ENCODE results near the gene SHMT1.
"Not testable (repeated sequence)": the region's sequence is repeated elsewhere in the genome, so short reads cannot be mapped to it uniquely, and the experiment has no call there.

Gene SHMT1

GRCh38 chr17:18319604-18320256, 43.6 kb downstream of the SHMT1 start:
- H3K4me1 ChIP-seq (ENCODE audit: control insufficient read depth, insufficient read depth, low read length, poor library complexity, severe bottlenecking) = peaks cover 42% of the 10 kb centered on the region
- H3K9me3 ChIP-seq (ENCODE audit: control insufficient read depth, low read length) = no peaks in the 10 kb centered on the region
- no peak for DNase-seq
- peaks cover 40% of the 10 kb centered on the region for H3K36me3 ChIP-seq (ENCODE audit: control insufficient read depth, insufficient read depth, low read length)
- no peak overlapping the region for H3K4me3 ChIP-seq (ENCODE audit: insufficient read depth, low read depth, low read length, poor library complexity, severe bottlenecking)
- no peaks in the 10 kb centered on the region for H3K27me3 ChIP-seq (replicated peaks; ENCODE audit: control insufficient read depth, insufficient read depth, low read length, poor library complexity, severe bottlenecking)
- H3K27ac ChIP-seq (ENCODE audit: insufficient read depth, low read length, poor library complexity, severe bottlenecking) = no peak overlapping the region

GRCh38 chr17:18318771-18319450, 44.4 kb downstream of the SHMT1 start:
- Histone ChIP-seq H3K27ac (ENCODE audit: insufficient read depth, low read length, poor library complexity, severe bottlenecking) (no peak overlapping the region), H3K36me3 (ENCODE audit: control insufficient read depth, insufficient read depth, low read length) (peaks cover 31% of the 10 kb centered on the region), H3K9me3 (ENCODE audit: control insufficient read depth, low read length) (no peaks in the 10 kb centered on the region), H3K27me3 (replicated peaks; ENCODE audit: control insufficient read depth, insufficient read depth, low read length, poor library complexity, severe bottlenecking) (no peaks in the 10 kb centered on the region), H3K4me1 (ENCODE audit: control insufficient read depth, insufficient read depth, low read length, poor library complexity, severe bottlenecking) (peaks cover 49% of the 10 kb centered on the region), H3K4me3 (ENCODE audit: insufficient read depth, low read depth, low read length, poor library complexity, severe bottlenecking) (no peak overlapping the region)
- DNase-seq = no peak

GRCh38 chr17:18318117-18318516, 45.2 kb downstream of the SHMT1 start:
- no peak overlapping the region for H3K27ac ChIP-seq (ENCODE audit: insufficient read depth, low read length, poor library complexity, severe bottlenecking)
- H3K4me1 ChIP-seq (ENCODE audit: control insufficient read depth, insufficient read depth, low read length, poor library complexity, severe bottlenecking) = peaks cover 56% of the 10 kb centered on the region
- peaks cover 23% of the 10 kb centered on the region for H3K36me3 ChIP-seq (ENCODE audit: control insufficient read depth, insufficient read depth, low read length)
- H3K9me3 ChIP-seq (ENCODE audit: control insufficient read depth, low read length) = no peaks in the 10 kb centered on the region
- no peak for DNase-seq
- no peaks in the 10 kb centered on the region for H3K27me3 ChIP-seq (replicated peaks; ENCODE audit: control insufficient read depth, insufficient read depth, low read length, poor library complexity, severe bottlenecking)
- no peak overlapping the region for H3K4me3 ChIP-seq (ENCODE audit: insufficient read depth, low read depth, low read length, poor library complexity, severe bottlenecking)

GRCh38 chr17:18315961-18316360, 47.4 kb downstream of the SHMT1 start:
- DNase-seq = no peak
- Histone ChIP-seq H3K4me3 (ENCODE audit: insufficient read depth, low read depth, low read length, poor library complexity, severe bottlenecking) (peak overlapping the region; percentile 80), H3K27ac (ENCODE audit: insufficient read depth, low read length, poor library complexity, severe bottlenecking) (peak overlapping the region; percentile 89), H3K9me3 (ENCODE audit: control insufficient read depth, low read length) (no peaks in the 10 kb centered on the region), H3K4me1 (ENCODE audit: control insufficient read depth, insufficient read depth, low read length, poor library complexity, severe bottlenecking) (peaks cover 57% of the 10 kb centered on the region), H3K27me3 (replicated peaks; ENCODE audit: control insufficient read depth, insufficient read depth, low read length, poor library complexity, severe bottlenecking) (no peaks in the 10 kb centered on the region), H3K36me3 (ENCODE audit: control insufficient read depth, insufficient read depth, low read length) (peaks cover 9% of the 10 kb centered on the region)

- peaks cover 7% of the 10 kb centered on the region for H3K36me3 ChIP-seq (ENCODE audit: control insufficient read depth, insufficient read depth, low read length)
- H3K27me3 ChIP-seq (replicated peaks; ENCODE audit: control insufficient read depth, insufficient read depth, low read length, poor library complexity, severe bottlenecking) = no peaks in the 10 kb centered on the region
- peaks cover 57% of the 10 kb centered on the region for H3K4me1 ChIP-seq (ENCODE audit: control insufficient read depth, insufficient read depth, low read length, poor library complexity, severe bottlenecking)
- no peak for DNase-seq
- H3K9me3 ChIP-seq (ENCODE audit: control insufficient read depth, low read length) = no peaks in the 10 kb centered on the region
- H3K27ac ChIP-seq (ENCODE audit: insufficient read depth, low read length, poor library complexity, severe bottlenecking) = peak overlapping the region; percentile 89
- peak overlapping the region; percentile 80 for H3K4me3 ChIP-seq (ENCODE audit: insufficient read depth, low read depth, low read length, poor library complexity, severe bottlenecking)
These were observed 47.8 kb downstream of the SHMT1 start for GRCh38 chr17:18315562-18315922.

- DNase-seq = peak; percentile 95 to 98 (median 98)
- Histone ChIP-seq H3K4me3 (ENCODE audit: insufficient read depth, low read depth, low read length, poor library complexity, severe bottlenecking) (peak within 1 kb of the TSS; percentile 80), H3K27me3 (replicated peaks; ENCODE audit: control insufficient read depth, insufficient read depth, low read length, poor library complexity, severe bottlenecking) (no peaks in the 10 kb centered on the region), H3K9me3 (ENCODE audit: control insufficient read depth, low read length) (no peaks in the 10 kb centered on the region), H3K4me1 (ENCODE audit: control insufficient read depth, insufficient read depth, low read length, poor library complexity, severe bottlenecking) (peaks cover 56% of the 10 kb centered on the region), H3K27ac (ENCODE audit: insufficient read depth, low read length, poor library complexity, severe bottlenecking) (peak within 1 kb of the TSS; percentile 89), H3K36me3 (ENCODE audit: control insufficient read depth, insufficient read depth, low read length) (peaks cover 7% of the 10 kb centered on the region)
These were observed 48.4 kb downstream of the SHMT1 start, which contains the start of the genes SMCR8 and TOP3A for GRCh38 chr17:18314731-18315561. SMCR8 (plus strand) TSS chr17:18315293; CDS start chr17:18315790, 497 bp downstream. TOP3A (minus strand) TSS chr17:18314994; CDS start chr17:18314778, 216 bp downstream.

GRCh38 chr17:18314059-18314730, 49.2 kb downstream of the SHMT1 start:
- no peak for DNase-seq
- peaks cover 5% of the 10 kb centered on the region for H3K36me3 ChIP-seq (ENCODE audit: control insufficient read depth, insufficient read depth, low read length)
- peak overlapping the region; percentile 89 for H3K27ac ChIP-seq (ENCODE audit: insufficient read depth, low read length, poor library complexity, severe bottlenecking)
- no peaks in the 10 kb centered on the region for H3K27me3 ChIP-seq (replicated peaks; ENCODE audit: control insufficient read depth, insufficient read depth, low read length, poor library complexity, severe bottlenecking)
- H3K9me3 ChIP-seq (ENCODE audit: control insufficient read depth, low read length) = no peaks in the 10 kb centered on the region
- peak overlapping the region; percentile 80 for H3K4me3 ChIP-seq (ENCODE audit: insufficient read depth, low read depth, low read length, poor library complexity, severe bottlenecking)
- H3K4me1 ChIP-seq (ENCODE audit: control insufficient read depth, insufficient read depth, low read length, poor library complexity, severe bottlenecking) = peaks cover 51% of the 10 kb centered on the region

- no peaks in the 10 kb centered on the region for H3K9me3 ChIP-seq (ENCODE audit: control insufficient read depth, low read length)
- H3K27ac ChIP-seq (ENCODE audit: insufficient read depth, low read length, poor library complexity, severe bottlenecking) = no peak overlapping the region
- H3K36me3 ChIP-seq (ENCODE audit: control insufficient read depth, insufficient read depth, low read length) = peaks cover 23% of the 10 kb centered on the region
- peaks cover 12% of the 10 kb centered on the region for H3K4me1 ChIP-seq (ENCODE audit: control insufficient read depth, insufficient read depth, low read length, poor library complexity, severe bottlenecking)
- no peaks in the 10 kb centered on the region for H3K27me3 ChIP-seq (replicated peaks; ENCODE audit: control insufficient read depth, insufficient read depth, low read length, poor library complexity, severe bottlenecking)
- no peak for DNase-seq
- H3K4me3 ChIP-seq (ENCODE audit: insufficient read depth, low read depth, low read length, poor library complexity, severe bottlenecking) = no peak overlapping the region
These were observed 54.1 kb downstream of the SHMT1 start for GRCh38 chr17:18309202-18309601.

- not testable (repeated sequence) for H3K27ac ChIP-seq (ENCODE audit: insufficient read depth, low read length, poor library complexity, severe bottlenecking); H3K4me1 ChIP-seq (ENCODE audit: control insufficient read depth, insufficient read depth, low read length, poor library complexity, severe bottlenecking); DNase-seq; H3K4me3 ChIP-seq (ENCODE audit: insufficient read depth, low read depth, low read length, poor library complexity, severe bottlenecking); H3K9me3 ChIP-seq (ENCODE audit: control insufficient read depth, low read length); H3K27me3 ChIP-seq (replicated peaks; ENCODE audit: control insufficient read depth, insufficient read depth, low read length, poor library complexity, severe bottlenecking)
- peaks cover 68% of the 10 kb centered on the region for H3K36me3 ChIP-seq (ENCODE audit: control insufficient read depth, insufficient read depth, low read length)
These were observed 60.1 kb downstream of the SHMT1 start for GRCh38 chr17:18303206-18303605.

Data from effector memory CD4-positive, alpha-beta T cell (primary cell).